ENCODE results near the gene MSANTD2.

DNA sequence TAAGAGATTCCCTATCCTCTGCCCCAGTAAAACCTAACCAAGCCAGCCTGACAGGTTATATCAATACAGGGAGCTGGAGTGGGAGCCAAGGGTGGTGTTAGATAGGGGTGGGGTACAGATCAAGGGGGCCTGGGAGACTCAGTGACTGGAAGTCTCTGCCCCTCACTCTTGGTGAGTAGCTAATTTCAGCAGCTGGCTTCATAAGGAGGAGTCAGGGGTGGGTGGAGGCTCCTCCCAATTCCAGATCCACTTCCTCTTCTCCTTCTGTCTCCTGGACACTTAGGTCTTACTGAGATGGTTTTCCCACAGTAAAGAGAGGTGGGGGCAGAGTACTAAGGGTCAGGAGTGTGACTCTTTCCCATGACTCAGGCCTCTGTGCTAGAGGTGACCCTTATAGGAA, 47.0 kb downstream of the MSANTD2 start:
- no peak for TF ChIP-seq ZFX (IDR thresholded peaks at IDR 0.05)
- TF ChIP-seq CTCF (IDR thresholded peaks at IDR 0.05 in 2 of 3, conservative IDR thresholded peaks at IDR 0.05 in 1 of 3; ENCODE audit: borderline replicate concordance in 1 of 3, insufficient read depth in 1 of 3, low read depth in 2 of 3, low read length in 2 of 3) = no peak
- TF ChIP-seq EZH2phosphoT487 (IDR thresholded peaks at IDR 0.05; ENCODE audit: borderline replicate concordance) = no peak

Measured in HCT116 (cell line).